ENCODE measurements around the gene SYPL1. TPM values are rescaled to one million over a fixed set of nuclear protein-coding genes. Genes with fewer than 3 reads are reported as not detected.

SYPL1 gene
- total RNA-seq, 1 experiment from 2014 or later: 33.1 TPM

DNA sequence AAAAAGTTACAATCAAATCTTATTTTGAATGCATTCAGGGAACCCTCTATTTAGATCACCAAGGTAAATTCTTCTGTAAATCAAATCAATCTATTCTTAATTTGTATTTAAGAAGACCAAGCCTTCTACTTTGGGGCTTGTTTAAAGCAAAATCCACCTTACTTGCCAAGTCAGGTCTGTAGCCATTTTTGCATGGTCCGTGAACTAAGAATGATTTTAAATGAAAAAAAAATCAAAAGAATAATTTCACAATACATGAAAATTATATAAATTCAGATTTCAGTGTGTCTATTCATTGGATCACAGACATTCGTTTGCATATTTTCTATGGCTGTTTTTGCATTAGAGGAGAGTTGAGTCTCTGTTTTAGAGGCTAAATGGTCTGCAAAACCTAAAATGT lies 59.4 kb downstream of the SYPL1 start:
- no peak for DNase-seq (ENCODE audit: low spot score)

DNA sequence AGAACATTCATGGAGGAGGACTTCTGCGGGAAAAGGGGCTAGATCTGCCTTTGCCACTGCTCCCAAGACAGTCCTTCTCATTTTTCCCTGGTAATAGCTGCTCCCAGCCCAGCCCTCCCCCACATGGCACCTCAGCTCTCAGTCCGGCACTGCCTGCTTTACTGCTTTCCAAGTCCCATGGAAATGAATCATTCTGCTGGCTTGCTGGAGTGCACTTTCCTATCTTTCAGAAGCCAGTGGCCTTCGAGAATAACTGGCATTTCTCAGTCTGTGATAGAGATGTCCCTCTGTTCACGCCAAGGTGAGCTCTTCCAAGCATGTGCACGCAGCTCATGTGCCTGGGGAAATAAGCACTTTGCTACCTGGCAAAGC lies 61.4 kb downstream of the SYPL1 start:
- DNase-seq (ENCODE audit: low spot score): no peak

DNA sequence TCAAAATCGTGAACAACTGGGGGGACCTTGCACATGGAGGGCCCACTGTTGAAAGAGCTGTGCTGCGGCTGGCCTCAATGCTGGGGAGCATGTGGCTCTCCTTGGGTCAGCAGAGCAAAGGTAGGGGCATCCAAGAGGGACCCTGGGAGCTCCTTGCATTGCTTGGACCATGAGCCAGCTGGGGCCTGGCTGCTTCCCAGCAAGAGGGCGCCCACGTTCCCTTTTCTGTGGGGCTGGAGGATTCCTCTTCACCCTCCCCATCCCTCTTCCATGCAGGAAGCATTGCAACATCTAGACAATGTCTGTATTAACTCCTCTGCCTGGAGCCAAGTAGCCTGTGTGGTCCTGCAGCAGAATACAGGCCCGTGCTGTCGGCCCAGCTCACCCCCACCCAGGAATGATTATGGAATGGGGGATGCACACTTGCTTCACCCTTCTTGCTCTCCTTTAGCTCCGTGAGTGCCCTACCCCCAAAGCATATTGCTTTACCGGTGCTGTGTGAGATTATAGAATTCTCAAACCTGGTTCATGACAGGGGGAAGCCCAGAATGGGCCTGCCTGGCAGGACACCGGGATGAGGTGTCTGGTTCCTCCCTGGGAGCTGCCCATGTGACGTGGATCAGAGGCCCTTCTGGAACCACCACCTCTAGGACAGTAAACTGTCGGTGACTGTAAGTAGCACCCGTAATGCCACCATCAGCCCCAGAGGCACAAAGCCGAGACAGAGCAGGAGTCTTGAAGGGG lies 61.9 kb downstream of the SYPL1 start:
- peak; percentile 36 for DNase-seq (ENCODE audit: low spot score)

DNA sequence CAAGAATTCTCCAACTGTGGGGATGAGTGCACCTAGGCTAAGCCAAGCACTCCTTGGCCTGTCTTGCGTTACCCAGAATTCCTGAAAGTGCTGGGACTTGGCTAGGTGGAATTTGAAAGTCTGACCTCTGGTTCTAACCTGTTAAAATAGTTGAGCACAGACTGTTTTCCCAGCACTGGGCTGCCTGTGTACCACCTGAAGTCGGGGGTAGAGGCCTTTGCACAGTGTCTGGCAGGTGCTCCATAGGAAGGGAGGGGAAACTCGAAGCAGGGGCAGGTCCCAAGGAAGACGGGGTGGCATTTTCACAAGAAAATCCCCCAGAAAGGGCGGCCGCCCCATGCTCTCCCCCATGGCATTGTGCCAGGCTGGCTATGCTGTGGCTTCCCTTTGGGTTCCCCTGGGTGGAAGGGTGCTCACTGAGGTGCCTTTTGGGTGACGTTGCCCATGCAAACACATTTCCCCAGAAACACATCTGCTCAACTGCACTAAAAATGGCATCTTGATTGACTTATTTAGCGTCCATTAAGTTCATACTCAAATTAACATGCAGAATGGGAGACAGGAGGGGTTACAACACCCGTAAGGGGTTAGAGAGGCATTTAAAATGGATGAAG lies 62.9 kb downstream of the SYPL1 start:
- DNase-seq (ENCODE audit: low spot score): no peak

DNA sequence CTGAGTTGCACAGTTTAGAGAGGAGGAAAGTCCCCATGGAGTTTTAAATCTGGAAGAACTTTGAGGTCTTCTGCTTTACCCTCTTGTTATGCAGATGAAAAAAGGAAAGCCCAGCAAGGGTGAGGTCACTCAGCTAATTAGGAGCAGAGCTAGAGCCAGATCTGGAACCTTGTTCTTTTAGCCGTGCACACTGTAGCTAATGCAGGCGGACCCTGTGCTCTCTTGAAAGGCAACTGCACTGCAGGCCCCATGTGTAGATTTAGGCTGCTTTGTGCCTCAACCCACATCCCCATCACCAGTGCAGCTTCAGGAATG lies 63.4 kb downstream of the SYPL1 start:
- DNase-seq (ENCODE audit: low spot score): no peak

DNA sequence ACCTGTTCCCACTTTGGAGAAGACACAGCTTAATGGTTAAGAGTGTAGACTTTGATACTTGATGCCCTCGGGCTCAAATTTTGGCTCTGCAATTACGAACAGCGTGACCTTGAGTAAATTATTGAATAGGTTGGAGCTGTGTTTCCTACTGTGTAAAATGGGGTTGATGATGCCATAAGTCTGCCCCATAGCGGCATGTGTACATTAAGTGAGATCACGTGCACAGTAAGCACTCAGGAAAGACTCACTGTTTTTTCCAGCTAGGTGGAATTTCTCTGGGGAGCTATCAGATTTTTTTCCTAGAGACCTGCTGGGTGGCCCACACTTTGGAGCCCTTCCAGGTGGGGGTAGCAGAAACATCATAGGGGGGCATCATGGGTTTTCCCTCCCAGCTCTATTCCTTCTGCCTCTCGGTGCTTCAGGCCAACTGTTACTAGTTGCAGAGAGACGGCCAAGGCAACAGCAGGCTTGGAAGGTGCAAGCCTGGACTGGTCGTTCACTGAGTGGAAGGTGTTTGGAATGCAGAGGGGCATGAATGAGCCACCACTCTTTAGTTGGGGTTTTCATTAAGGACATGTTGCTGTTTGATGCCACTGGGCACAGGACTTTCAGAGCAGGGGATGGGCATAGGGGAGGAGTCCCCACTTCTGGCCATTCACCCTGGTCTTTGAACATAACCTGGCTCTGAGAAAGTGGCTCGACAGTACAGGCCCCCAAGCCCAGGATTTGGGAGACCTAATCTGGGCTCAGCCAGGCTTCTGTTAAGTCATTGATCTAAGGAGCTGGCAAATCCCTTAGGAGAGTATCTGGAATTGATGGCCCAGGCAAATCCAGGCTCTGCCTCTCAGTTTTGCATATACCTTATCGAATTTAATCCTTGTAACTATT lies 64.0 kb downstream of the SYPL1 start:
- DNase-seq (ENCODE audit: low spot score): no peak

DNA sequence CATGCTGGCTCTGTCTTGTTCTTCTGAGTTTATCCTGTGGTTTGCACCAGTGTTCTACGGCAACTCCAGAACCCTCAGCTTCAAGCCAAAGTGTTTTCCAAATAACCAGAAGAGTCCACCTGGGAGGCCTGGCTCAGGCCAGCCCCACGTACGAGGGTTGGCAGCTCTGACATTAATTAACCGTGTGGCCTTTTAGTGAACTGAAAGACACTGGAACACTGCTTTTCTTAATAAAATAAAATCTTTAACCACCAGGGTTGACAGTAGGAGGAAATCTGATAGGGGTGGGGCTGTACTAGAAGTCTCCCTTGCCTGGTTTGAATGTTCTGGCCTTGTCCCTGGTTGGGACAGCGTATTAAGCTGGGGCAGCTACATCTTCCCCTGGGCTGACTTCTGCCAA lies 64.9 kb downstream of the SYPL1 start:
- DNase-seq (ENCODE audit: low spot score): no peak

DNA sequence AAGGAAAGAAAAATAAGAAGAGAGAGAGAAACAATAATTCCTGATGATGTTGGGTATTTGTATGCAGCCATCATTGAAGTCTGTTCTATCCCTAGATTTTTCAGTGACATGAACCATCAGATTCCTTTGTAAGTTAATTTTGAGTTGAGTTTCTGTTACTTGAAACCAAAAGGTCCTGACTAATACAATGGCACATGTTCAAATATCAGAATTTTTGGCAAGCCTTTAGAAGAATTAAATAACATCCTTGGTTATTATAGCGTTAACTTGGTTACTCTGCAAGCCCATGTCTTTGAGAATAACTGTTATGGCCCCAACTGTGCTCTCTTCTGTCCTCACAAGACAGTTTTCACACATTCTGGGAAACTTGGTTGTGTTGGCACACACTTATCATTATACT lies 66.5 kb downstream of the SYPL1 start:
- DNase-seq (ENCODE audit: low spot score): no peak

DNA sequence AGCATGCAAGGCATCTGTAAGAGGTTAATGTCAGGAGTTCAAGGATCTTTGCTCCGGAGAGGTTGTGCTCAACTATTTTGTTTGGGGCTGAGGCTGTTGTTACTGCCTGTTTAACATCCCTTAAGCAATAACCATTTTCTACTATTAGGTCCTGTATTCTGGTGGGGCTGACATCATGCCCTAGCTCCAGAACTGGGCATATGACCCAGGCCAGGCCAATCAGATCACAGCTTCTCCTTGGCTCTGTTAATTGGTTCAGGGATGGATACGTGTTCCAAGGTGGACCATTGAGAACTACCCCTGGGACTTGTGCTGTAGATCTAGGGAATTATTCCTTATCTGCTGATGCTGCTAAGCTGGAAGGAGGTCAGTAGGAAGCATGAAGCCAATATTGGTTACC lies 67.0 kb downstream of the SYPL1 start:
- no peak for DNase-seq (ENCODE audit: low spot score)

DNA sequence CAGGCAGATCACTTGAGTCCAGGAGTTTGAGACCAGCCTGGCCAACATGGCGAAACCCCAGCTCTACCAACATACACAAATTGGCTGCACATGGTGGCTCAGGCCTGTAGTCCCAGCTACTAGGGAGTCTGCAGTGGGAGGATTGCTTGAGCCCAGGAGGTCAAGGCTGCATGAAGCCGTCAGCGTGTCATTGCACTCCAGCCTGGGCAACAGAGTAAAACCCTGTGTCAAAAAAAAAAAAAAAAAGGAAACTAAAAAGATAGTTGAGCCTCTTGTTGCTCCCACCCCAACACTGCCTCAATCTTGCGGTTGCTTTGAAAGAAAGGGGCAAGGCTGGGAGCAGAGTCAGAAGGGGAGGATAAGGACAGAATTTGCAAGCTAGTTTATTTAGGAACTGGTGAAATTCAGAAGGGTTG lies 69.9 kb downstream of the SYPL1 start:
- DNase-seq (ENCODE audit: low spot score): no peak

DNA sequence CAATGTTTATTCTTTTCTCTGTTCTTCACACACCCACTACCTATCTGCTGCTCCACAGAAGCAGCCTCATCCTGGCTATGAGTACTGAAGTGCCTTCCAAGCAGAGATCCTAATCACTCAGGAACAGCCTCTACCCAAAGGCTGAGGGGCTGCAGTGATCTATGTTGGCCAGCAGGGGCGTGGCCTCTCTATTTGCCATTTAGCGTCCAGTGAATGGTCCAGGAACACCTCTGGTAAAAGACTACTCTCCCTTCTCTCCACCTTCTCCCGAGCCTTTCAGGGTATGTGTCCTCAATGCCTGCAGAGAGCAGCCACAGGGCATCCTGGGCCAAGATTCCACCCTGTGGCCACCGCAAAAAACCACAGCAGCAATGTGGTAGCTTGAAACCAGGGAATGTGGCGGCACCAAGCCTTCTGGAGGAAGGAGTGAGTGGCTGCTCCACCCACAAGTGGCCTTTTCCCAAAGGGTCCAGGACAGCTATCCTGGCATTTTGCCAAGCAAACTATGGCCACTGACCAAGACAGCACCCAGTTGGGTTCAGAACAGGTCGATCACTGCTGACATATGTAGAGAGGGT lies 70.9 kb downstream of the SYPL1 start:
- DNase-seq (ENCODE audit: low spot score): peak; percentile 75

Other genes with a start within 250 kb of the SYPL1 start
- gene ATXN7L1, start 235.7 kb downstream of the SYPL1 start, total RNA-seq (2014; rRNA removed; shearing (Covaris generic)): 3.8 and 4.0 TPM in 2 replicates
- 17.3 and 20.4 TPM in 2 replicates for gene CDHR3, start 149.0 kb downstream of the SYPL1 start, total RNA-seq (2014; rRNA removed; shearing (Covaris generic))
- gene NAMPT, start 172.7 kb upstream of the SYPL1 start, total RNA-seq (2014; rRNA removed; shearing (Covaris generic)): 28.7 and 33.4 TPM in 2 replicates